ENCODE measurements around the gene SPATA21. TPM values are rescaled to one million over a fixed set of nuclear protein-coding genes. Genes with fewer than 3 reads are reported as not detected.
"Not testable (repeated sequence)": the region's sequence is repeated elsewhere in the genome, so short reads cannot be mapped to it uniquely, and the experiment has no call there.

SPATA21 gene
- polyA plus RNA-seq (2011; rRNA removed) (0.08 and 0.15 TPM in 2 replicates), polyA plus RNA-seq (2017; fragmentation: RNase III; extraction: RNeasy Plus Mini Kit Qiagen cat#74134 plus additional on column Dnase treatment) (0.09 to 0.12 TPM (median 0.10 TPM) in 3 replicates), polyA minus RNA-seq (2011; rRNA and poly(A)+ RNA removed) (not detected in 2 replicates)
- polyA plus RNA-seq (2012; cell fraction: cytosol; rRNA removed): 0.01 and 0.05 TPM in 2 replicates
- polyA plus RNA-seq (2012; cell fraction: nucleus; rRNA removed): 0.38 and 0.54 TPM in 2 replicates

- WGBS (ENCODE audit: missing lambda C conversion rate): 54% methylated on average over 3 of the region's 3 CpGs
- FAIRE-seq (no peak), ATAC-seq (no peak), DNase-seq (ENCODE audit: low read depth in 1 of 2, low spot score in 1 of 2) (no peak)
- no peak within 1 kb of the TSS for H3K4me3 ChIP-seq
- CTCF ChIA-PET: no interaction called here
- no peak within 1 kb of the TSS for H3K4me2 ChIP-seq
- no peak for TF ChIP-seq ELK1 (IDR thresholded peaks at IDR 0.05; ENCODE audit: low read depth, low read length)
- TF ChIP-seq POLR2AphosphoS2 (conservative IDR thresholded peaks at IDR 0.05; ENCODE audit: low read length): no peak
- TF ChIP-seq FOSL2 (IDR thresholded peaks at IDR 0.05): no peak
- no peak for TF ChIP-seq FOSL2 (CRISPR knock-in tag; IDR thresholded peaks at IDR 0.05)
- TF ChIP-seq ZFP36 (IDR thresholded peaks at IDR 0.05; ENCODE audit: borderline replicate concordance, partially characterized antibody): no peak
- TF ChIP-seq TFCP2L1 (CRISPR knock-in tag; IDR thresholded peaks at IDR 0.05): no peak
- TF ChIP-seq ZNF302 (CRISPR knock-in tag; IDR thresholded peaks at IDR 0.05): no peak
- TF ChIP-seq HOXB5 (CRISPR knock-in tag; IDR thresholded peaks at IDR 0.05): no peak
- no peak for TF ChIP-seq HMGXB4 (CRISPR knock-in tag; IDR thresholded peaks at IDR 0.05; ENCODE audit: borderline replicate concordance)
- no peak for TF ChIP-seq RCOR1 (IDR thresholded peaks at IDR 0.05; ENCODE audit: low read depth, low read length)
- TF ChIP-seq ATOH8 (CRISPR knock-in tag; IDR thresholded peaks at IDR 0.05; ENCODE audit: low read depth): no peak
- no peak for TF ChIP-seq EHF (CRISPR knock-in tag; IDR thresholded peaks at IDR 0.05)
- no peak for TF ChIP-seq JUN (IDR thresholded peaks at IDR 0.05)
- no peak for TF ChIP-seq JUNB (IDR thresholded peaks at IDR 0.05)
- TF ChIP-seq CBX8 (IDR thresholded peaks at IDR 0.05): no peak
- no peak for TF ChIP-seq MAZ (IDR thresholded peaks at IDR 0.05; ENCODE audit: borderline replicate concordance, low read depth, low read length)
- no peak for TF ChIP-seq CEBPB (IDR thresholded peaks at IDR 0.05)
- TF ChIP-seq, protein P1, sequence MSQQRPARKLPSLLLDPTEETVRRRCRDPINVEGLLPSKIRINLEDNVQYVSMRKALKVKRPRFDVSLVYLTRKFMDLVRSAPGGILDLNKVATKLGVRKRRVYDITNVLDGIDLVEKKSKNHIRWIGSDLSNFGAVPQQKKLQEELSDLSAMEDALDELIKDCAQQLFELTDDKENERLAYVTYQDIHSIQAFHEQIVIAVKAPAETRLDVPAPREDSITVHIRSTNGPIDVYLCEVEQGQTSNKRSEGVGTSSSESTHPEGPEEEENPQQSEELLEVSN (IDR thresholded peaks at IDR 0.05; ENCODE audit: borderline replicate concordance, low read depth): no peak
- no peak for TF ChIP-seq CBX2 (IDR thresholded peaks at IDR 0.05; ENCODE audit: borderline replicate concordance, low read depth)
- H3K4me1 ChIP-seq: peaks cover 7% of the 10 kb centered on the region; the same call in 1 of the 3 replicates
- H3K9me3 ChIP-seq: no peaks in the 10 kb centered on the region
- POLR2A ChIA-PET: no interaction called here
- no peak within 1 kb of the TSS for H3K27ac ChIP-seq
These were observed at the start of gene SPATA21 for GRCh38 chr1:16436946-16437474. SPATA21 (minus strand) TSS chr1:16437424; CDS start chr1:16431371, 6,053 bp downstream.

- H3K9me3 ChIP-seq; H3K27ac ChIP-seq; FAIRE-seq; ATAC-seq; POLR2A ChIA-PET; DNase-seq (ENCODE audit: low read depth in 1 of 2, low spot score in 1 of 2); CTCF ChIA-PET; H3K4me1 ChIP-seq; H3K4me2 ChIP-seq; H3K4me3 ChIP-seq: not testable (repeated sequence)
These were observed 49.8 kb upstream of the SPATA21 start for GRCh38 chr1:16487011-16487410.

- H3K4me1 ChIP-seq; CTCF ChIA-PET; POLR2A ChIA-PET; H3K27ac ChIP-seq; H3K4me3 ChIP-seq; ATAC-seq; DNase-seq (ENCODE audit: low read depth in 1 of 2, low spot score in 1 of 2); H3K4me2 ChIP-seq; H3K9me3 ChIP-seq; FAIRE-seq: not testable (repeated sequence)
- 100% methylated on average over 1 of the region's 8 CpGs for WGBS (ENCODE audit: missing lambda C conversion rate)
These were observed 49.1 kb upstream of the SPATA21 start for GRCh38 chr1:16486316-16486715.
